GM18867 (cell line): Measurements from ENCODE around the gene HSPA4.

Experiments used
- ATAC-seq: cut with Tn5 transposase; IDR thresholded peaks from one replicate; pipeline ENCODE4 v1.9.1; 2021; ENCODE audit warnings: mild to moderate bottlenecking, moderate library complexity; ENCODE audit not compliant: unreplicated experiment

The HSPA4 gene

GRCh38 chr5:133088064-133088463 is 36.3 kb downstream of the HSPA4 start:
- no peak for ATAC-seq

GRCh38 chr5:133091034-133091433 is 39.2 kb downstream of the HSPA4 start:
- ATAC-seq, result no peak

GRCh38 chr5:133106343-133106742 is 54.5 kb downstream of the HSPA4 start:
- ATAC-seq, result no peak

- no peak for ATAC-seq
Measured at GRCh38 chr5:133106761-133107572, 55.2 kb downstream of the HSPA4 start.

- no peak for ATAC-seq
Measured at GRCh38 chr5:133108481-133108921, 56.7 kb downstream of the HSPA4 start.

DNA sequence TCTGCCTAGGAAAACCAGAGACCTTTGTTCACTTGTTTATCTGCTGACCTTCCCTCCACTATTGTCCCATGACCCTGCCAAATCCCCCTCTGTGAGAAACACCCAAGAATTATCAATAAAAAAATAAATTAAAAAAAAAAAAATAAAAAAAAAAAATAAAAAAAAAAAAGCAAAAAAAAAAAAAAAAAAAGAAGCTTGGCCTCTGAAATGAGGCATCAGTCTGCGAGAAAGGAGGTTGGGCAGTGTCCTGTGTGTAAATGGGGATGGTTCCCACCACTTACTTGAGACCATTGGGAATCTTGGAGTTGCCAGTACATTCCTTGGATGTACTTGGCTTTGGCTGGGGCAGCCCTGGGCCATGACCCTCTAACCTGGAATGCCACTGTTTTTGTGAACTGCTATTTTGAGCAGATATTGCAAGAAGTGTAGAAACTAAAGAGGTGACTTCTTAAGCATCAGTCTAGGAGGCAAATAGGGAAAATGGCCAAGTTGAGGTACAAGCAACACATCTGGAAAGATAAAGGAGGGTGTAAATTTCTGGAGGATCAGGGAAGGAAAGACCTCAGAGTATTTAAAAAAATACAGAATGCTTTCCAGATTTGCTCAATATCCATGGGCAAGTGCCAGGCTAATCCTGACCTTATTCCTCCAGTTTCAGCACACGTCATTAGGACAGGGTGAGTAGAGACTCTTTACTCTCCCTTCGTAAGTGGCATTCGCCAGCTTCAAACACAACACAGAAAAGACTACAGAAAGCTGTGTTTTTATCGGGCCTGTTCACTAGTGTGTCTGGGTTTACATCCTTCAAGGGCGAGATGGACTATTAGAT is 58.1 kb downstream of the HSPA4 start:
- no peak for ATAC-seq

DNA sequence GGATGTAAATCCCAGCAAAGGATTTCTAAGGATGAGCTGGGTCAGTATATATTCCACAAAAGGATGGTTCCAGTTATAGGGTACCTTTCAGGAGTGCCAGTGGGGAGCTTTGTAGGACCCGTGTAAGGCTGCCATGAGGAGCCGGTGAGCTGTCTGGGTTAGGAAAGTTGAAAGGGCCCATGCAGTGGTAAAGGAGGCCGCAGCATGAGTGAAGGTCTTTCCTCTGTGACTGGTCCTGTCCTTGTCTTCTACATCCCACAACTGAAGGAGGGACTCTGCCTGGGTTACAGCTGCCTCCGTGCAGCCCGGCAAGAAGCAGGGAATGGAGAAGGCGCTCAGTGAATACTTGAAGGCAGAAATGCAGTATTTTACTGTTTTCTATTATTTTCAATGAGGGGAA is 58.9 kb downstream of the HSPA4 start:
- no peak for ATAC-seq

DNA sequence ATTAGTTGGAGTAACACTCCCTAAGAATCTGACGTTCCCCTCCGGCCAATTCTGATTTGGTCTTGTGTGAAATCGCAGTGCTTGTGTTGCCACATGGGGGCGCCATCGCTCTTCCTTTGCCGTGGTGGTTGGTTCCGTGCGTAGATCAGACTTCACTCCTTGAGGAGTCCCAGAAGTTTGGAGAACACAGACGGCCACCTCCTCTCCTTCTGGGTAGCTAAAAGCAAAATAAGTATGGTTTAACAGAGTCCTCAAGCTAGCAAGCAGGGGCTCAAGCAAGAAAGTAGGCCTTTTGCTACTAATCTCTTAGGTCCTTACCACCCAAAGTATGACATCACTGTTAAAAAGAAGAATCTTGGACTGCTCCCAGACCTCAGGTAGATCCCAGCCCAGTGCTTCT is 59.5 kb downstream of the HSPA4 start:
- ATAC-seq, result peak; percentile 61

DNA sequence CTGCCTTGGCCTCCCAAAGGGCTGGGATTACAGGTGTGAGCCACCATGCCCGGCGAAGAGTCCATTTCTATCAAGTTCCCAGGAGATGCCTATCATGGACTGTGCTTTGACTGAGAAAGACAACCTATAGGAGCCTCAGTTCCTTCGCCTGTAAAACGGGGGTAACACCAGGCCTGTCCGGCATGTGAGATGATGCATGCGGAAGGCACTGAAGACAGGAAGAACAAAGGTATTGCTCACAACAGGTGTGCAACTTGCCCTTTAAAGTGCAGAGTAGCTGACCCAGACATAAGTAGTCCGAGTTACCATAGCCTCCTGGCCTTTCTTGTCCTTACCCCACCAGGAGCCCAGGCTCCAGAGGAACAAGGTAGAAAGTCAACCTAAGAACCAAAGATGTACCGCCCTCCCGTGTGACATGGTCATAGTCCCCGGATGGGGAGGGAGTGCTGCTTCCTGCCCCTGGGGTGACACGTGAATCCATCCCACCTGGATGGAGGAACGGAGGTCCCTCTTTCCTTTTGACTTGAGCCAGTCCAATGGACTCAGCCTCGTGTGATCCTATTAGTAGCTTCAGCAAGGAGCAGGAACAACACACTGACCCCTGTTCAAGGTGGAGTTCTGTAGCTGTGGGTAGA is 60.3 kb downstream of the HSPA4 start:
- ATAC-seq, result no peak

GRCh38 chr5:133113331-133114061 is 61.7 kb downstream of the HSPA4 start:
- no peak for ATAC-seq

DNA sequence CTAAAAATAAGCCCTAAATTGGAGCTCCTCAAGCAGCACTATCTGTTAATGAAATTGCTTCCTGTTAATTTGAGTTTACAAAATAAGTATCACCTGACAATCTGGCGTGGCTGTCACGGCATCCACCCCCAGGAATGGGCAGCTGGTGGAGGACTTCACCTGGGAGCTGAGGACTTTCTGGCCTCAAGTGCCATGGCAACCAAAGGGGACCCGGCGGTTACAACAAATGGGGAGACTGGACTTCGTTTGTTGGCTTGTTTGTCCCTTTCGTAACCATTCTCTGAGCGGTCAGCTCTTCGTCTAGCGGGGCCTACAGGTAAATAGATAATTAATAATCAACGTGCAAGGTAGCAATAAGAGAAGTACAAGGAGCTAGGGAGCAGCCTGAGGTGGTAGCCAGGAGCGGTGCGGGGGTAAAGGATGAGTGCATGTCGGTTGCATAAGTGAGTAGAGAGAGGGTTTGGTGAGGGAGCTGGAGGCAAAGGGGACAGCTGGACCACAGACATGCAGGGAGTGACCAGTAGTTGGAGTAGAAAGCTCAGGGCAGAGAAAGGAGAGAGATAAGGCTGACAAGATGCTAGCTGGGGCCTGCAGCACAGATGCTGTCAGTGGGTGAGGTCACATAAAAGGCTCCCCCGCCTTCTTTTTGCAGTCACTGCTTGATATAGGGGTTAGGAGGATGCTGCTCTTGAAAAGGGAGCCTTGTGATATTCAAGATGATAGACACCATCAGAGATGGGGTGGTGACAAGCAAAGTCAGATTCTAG is 62.5 kb downstream of the HSPA4 start:
- no peak for ATAC-seq

DNA sequence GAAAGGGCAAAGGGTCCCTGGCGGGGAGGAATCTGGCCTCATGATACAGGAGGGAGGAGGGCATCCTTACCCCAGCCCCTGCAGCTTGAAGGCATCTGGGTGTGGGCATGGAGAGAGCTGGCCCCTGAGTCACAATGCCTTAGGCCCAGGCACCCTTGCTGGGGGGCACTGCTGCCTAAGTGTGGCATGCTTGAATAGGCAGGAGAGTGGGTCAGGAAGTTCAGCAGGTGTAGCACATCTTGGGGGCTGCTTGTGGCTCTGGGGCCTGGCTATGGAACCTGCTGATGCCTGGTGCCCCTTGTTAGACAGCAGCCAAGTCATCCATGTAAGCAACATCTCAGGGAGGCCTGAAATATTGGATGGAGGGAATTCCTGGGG is 63.1 kb downstream of the HSPA4 start:
- no peak for ATAC-seq

DNA sequence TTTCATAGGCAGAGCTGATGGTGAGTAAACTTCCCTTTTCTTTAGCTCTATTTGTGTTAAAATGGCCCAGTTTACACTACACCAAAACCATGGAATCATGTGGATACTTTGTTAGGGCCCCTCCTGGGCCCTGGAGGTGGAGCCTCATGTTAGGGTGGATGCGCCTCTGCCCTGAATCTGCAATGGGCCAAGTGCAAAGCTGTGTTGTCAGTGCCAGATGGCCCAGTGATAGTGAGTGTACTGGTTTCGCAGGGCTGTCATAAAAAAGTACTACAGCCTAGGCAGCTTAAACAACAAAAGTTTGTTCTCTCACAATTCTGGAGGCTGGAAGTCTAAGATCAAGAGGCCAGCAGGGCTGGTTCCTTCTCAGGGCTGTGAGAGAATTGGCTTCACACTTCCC is 64.8 kb downstream of the HSPA4 start:
- ATAC-seq, result no peak

DNA sequence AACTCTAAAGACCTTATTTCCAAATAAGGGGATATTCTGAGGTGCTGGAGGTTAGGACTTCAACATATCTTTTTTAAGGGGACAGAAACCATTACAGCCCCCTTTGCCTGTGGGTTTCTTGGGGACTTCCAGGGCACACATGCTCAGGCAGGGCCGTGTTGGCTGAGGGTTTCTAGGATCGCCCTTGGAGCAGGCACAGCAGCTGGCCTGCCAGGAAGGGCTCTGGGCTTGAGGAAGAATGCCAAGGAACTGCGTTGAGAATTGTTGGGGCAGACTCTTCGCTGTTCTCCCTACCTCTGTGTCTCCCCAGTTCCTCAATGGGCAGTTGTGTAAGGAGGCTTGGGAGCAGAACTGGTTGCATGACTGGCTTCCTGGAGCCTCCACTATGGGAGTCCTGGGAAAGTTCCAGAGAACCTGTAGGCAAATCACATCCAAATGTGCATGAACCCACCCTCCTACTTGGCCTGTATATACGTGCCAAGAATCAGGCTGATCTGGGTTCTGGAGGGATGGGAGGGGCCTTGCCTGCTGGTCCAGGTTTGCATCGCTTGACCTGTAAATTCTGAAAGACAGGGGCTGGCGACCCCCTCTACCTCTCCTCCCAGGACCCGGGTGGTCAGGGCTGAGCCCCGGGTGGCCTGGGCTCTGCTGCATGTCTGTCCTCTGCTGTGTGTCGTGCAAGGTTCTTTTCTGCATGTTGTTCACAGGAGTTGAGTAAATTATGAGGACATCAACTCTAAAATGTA is 65.5 kb downstream of the HSPA4 start:
- no peak for ATAC-seq

GRCh38 chr5:133117912-133118445 is 66.2 kb downstream of the HSPA4 start:
- ATAC-seq, result no peak

DNA sequence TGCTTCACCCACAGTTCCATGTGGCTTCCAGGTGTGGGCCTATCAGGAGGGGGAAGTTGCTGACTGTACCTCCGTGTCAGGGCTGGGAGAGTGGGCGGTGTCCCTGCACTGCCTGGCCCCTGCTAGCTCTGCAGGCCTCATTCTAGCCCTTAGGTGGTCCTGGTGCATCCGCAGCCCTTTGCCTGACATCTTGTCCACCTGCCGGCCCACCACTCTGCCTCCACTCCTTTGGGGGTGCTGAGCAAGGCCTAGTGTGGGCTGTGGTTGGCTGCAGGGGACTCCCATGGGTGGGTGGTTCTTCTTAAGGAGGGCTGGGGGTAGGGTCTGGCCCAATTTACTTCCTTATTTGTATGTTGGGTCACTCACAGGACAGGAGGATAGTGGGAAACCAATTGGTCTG is 66.9 kb downstream of the HSPA4 start:
- no peak for ATAC-seq

GRCh38 chr5:133119233-133119711 is 67.5 kb downstream of the HSPA4 start:
- no peak for ATAC-seq

DNA sequence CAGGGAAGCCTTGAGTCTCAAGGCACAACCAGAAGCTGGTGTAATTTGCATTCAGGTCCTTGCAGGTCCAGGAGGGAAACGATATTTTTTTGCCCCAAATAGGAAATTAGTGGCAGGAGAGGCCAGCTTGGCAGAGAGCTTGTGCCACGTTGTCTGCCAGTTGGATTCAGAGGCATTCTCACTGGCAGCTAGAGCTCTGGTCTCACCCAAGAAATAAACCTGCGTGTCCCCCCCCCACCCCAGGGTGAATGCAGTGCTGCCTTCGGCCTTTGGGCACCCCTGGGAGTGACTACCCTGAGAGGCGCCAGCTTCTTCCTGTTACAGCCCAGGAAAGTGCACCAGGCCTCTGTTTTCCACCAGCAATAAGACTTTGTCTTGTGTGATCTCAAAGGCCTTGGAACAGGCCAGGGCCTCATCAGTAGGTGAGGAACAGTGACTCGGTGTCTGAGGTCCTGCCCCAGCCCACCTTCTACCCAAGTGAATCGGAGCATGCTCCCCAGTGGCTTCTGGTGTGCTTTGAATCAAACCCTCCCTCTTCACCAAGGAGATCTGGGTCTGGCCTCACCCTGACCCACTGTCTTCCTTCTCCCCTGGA is 68.4 kb downstream of the HSPA4 start:
- no peak for ATAC-seq

GRCh38 chr5:133121080-133121479 is 69.3 kb downstream of the HSPA4 start:
- no peak for ATAC-seq
